GM12878 (cell line): ENCODE data around the gene RFC1. TPM values are rescaled to one million over a fixed set of nuclear protein-coding genes. Genes with fewer than 3 reads are reported as not detected.

ENCODE experiments used
- ATF7 ChIP-seq: fragments of 450-650 bp; IDR thresholded peaks from 2 replicates; pipeline ENCODE4 v1.6.1; 2016; ENCODE audit warnings: low read depth, mild to moderate bottlenecking
- BCL11A ChIP-seq: IDR thresholded peaks from 2 replicates; pipeline ENCODE4 v1.6.1; 2011; ENCODE audit warnings: low read depth, low read length
- CBX3 ChIP-seq: fragments of 200-600 bp; sonication (generic); IDR thresholded peaks from 2 replicates; pipeline ENCODE4 v1.6.1; 2016; ENCODE audit warnings: low read depth, borderline replicate concordance
- DPF2 ChIP-seq: fragments of 450-650 bp; IDR thresholded peaks from 2 replicates; pipeline ENCODE4 v1.6.1; 2017; ENCODE audit warnings: mild to moderate bottlenecking
- EP300 ChIP-seq, 2 experiments: fragments of 150-350 bp in 1 of 2; IDR thresholded peaks; 2 replicates each; pipeline ENCODE4 v1.6.1; 2011 to 2012; ENCODE audit warnings: low read depth in 2 of 2, low read length in 2 of 2, borderline replicate concordance in 1 of 2, improper control_type of control experiment in 1 of 2, inconsistent platforms in 1 of 2; ENCODE audit not compliant: control insufficient read depth in 1 of 2
- EZH2 ChIP-seq: IDR thresholded peaks from 2 replicates; pipeline ENCODE4 v1.6.1; 2012; ENCODE audit warnings: low read depth, mild to moderate bottlenecking, control low read depth, inconsistent platforms, low read length, borderline replicate concordance; ENCODE audit not compliant: control insufficient read depth
- MYC ChIP-seq: IDR thresholded peaks from 2 replicates; pipeline ENCODE4 v1.6.1; 2011; ENCODE audit warnings: mild to moderate bottlenecking, low read length, moderate library complexity, inconsistent platforms; ENCODE audit not compliant: insufficient read depth, insufficient replicate concordance, insufficient read length, severe bottlenecking
- POLR2AphosphoS2 ChIP-seq: IDR thresholded peaks from 2 replicates; pipeline ENCODE4 v1.6.1; 2011; ENCODE audit warnings: low read depth, mild to moderate bottlenecking, low read length, improper control_type of control experiment, moderate library complexity
- RELA ChIP-seq: fragments of 450-650 bp; IDR thresholded peaks from 2 replicates; pipeline ENCODE4 v1.8.0; 2014; ENCODE audit warnings: borderline replicate concordance; ENCODE audit not compliant: partially characterized antibody
- SIN3A ChIP-seq: IDR thresholded peaks from 2 replicates; pipeline ENCODE4 v1.6.1; 2012; ENCODE audit warnings: low read depth, low read length, improper control_type of control experiment
- SPI1 ChIP-seq: IDR thresholded peaks from 2 replicates; pipeline ENCODE4 v1.6.1; 2011; ENCODE audit warnings: low read depth, mild to moderate bottlenecking, low read length, moderate library complexity, borderline replicate concordance; ENCODE audit not compliant: insufficient read depth
- polyA plus RNA-seq, 11 experiments: library from polyadenylated mRNA; depleted of rRNA in 4 of 11; unstranded in 6 of 11; stranded (reverse) in 5 of 11; fragments of >200 nt; fragmentation: Nextera tagmentation in 4 of 11; fragmentation: Illumina TruSeq in 1 of 11; extraction: Ambion mirVana in 4 of 11; extraction: Trizol in 1 of 11; gene quantifications; 1 replicate in 1 of 11; 2 replicates in 10 of 11; pipeline versions ENCODE4 v1.2.1 to v1.2.3, GENCODE V29; 2011 to 2016; ENCODE audit warnings: inconsistent platforms in 2 of 11, missing spikeins in 2 of 11, low read depth in 1 of 11
- total RNA-seq, 4 experiments: library from RNA; depleted of rRNA in 3 of 4; stranded (reverse); fragments of >200 nt in 3 of 4; fragmentation: Illumina TruSeq in 1 of 4; extraction: Trizol in 1 of 4; gene quantifications; 2 replicates each; pipeline versions ENCODE4 v1.2.1 to v1.2.3, GENCODE V29; 2013 to 2021
- TF ChIP-seq, protein P1 (sequence below): fragments of 450-650 bp; IDR thresholded peaks from 2 replicates; pipeline ENCODE4 v1.6.1; 2018; ENCODE audit warnings: borderline replicate concordance, mild to moderate bottlenecking; ENCODE audit not compliant: partially characterized antibody
- TF ChIP-seq, protein P2 (sequence below): fragments of 150-350 bp; IDR thresholded peaks from 2 replicates; pipeline ENCODE4 v1.6.1; 2014; ENCODE audit warnings: mild to moderate bottlenecking, low read depth, low read length
- TF ChIP-seq, protein P3 (sequence below): IDR thresholded peaks from 2 replicates; pipeline ENCODE4 v1.6.1; 2012; ENCODE audit warnings: low read depth, low read length, improper control_type of control experiment
- TF ChIP-seq, protein P4 (sequence below): IDR thresholded peaks from 2 replicates; pipeline ENCODE4 v1.6.1; 2011; ENCODE audit warnings: borderline replicate concordance, low read depth, mild to moderate bottlenecking, moderate library complexity, mixed read lengths, low read length; ENCODE audit not compliant: insufficient read depth; ENCODE audit errors: extremely low read length
- TF ChIP-seq, protein P5 (sequence below): fragments of 450-650 bp; formaldehyde crosslinking; IDR thresholded peaks from 2 replicates; pipeline ENCODE4 v1.5.0; 2022; ENCODE audit warnings: mild to moderate bottlenecking, missing genetic modification characterization
- TF ChIP-seq, protein P6 (sequence below): fragments of 450-650 bp; IDR thresholded peaks from 2 replicates; pipeline ENCODE4 v1.6.1; 2016; ENCODE audit warnings: mild to moderate bottlenecking

RFC1 gene
- total and polyA plus RNA-seq, 10 of the 15 experiments (the other 5 are each of a cell fraction or from before 2014, with no cell fraction given) = 22.5 to 67.8 (median 40.3) TPM

DNA sequence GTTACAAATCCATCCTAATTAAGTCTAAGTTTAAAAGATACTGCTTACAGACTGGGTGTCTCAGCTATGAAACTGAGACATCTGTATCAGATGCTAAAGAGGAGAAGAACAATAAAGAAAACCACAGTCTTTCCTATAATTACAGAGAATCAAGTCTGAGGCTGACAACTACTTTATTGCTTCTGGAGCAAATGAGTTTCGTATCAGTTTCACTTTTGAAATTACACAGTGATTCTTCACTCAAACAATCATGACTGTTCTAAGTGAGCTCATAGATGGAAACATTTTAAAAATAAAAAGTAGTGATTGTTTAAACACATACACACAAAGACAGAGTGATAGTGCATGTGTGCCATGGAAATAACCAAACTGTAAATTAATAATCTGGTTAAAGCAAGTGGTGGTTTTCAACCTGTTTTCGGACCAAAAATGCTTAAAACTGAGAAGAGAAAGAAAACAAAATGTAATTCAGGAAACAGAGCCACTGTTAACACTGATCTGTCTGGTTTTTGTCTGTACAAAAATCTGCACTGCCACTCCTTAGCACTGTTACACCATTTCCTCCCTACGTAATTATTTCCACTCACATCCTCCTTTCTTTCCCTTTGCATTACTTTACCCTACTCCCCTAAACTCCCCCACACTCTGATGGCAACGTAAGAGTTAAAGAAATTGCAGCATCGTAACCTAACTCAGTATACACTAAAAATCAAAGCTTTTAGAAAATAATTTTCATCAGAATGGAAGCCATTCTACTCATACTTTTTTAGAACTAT is 12.5 kb downstream of the RFC1 start (continued):
- TF ChIP-seq, protein P1, sequence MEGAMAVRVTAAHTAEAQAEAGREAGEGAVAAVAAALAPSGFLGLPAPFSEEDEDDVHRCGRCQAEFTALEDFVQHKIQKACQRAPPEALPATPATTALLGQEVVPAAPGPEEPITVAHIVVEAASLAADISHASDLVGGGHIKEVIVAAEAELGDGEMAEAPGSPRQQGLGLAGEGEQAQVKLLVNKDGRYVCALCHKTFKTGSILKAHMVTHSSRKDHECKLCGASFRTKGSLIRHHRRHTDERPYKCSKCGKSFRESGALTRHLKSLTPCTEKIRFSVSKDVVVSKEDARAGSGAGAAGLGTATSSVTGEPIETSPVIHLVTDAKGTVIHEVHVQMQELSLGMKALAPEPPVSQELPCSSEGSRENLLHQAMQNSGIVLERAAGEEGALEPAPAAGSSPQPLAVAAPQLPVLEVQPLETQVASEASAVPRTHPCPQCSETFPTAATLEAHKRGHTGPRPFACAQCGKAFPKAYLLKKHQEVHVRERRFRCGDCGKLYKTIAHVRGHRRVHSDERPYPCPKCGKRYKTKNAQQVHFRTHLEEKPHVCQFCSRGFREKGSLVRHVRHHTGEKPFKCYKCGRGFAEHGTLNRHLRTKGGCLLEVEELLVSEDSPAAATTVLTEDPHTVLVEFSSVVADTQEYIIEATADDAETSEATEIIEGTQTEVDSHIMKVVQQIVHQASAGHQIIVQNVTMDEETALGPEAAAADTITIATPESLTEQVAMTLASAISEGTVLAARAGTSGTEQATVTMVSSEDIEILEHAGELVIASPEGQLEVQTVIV = no peak
- TF ChIP-seq EZH2 (no peak), SPI1 (peak; percentile 41; the same call in 1 of the 2 replicates), SIN3A (no peak), MYC (no peak), ATF7 (peak; percentile 98), BCL11A (peak; percentile 85), DPF2 (peak; percentile 91), EP300 (IDR thresholded peaks at IDR 0.05; ENCODE audit: borderline replicate concordance in 1 of 2, control insufficient read depth in 1 of 2, low read depth in 2 of 2, low read length in 2 of 2) (peak; percentile 75 to 77; a peak in 3 of 4 replicates), RELA (no peak), CBX3 (no peak), POLR2AphosphoS2 (no peak)
- TF ChIP-seq, protein P2, sequence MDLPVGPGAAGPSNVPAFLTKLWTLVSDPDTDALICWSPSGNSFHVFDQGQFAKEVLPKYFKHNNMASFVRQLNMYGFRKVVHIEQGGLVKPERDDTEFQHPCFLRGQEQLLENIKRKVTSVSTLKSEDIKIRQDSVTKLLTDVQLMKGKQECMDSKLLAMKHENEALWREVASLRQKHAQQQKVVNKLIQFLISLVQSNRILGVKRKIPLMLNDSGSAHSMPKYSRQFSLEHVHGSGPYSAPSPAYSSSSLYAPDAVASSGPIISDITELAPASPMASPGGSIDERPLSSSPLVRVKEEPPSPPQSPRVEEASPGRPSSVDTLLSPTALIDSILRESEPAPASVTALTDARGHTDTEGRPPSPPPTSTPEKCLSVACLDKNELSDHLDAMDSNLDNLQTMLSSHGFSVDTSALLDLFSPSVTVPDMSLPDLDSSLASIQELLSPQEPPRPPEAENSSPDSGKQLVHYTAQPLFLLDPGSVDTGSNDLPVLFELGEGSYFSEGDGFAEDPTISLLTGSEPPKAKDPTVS = no peak
- TF ChIP-seq, protein P3, sequence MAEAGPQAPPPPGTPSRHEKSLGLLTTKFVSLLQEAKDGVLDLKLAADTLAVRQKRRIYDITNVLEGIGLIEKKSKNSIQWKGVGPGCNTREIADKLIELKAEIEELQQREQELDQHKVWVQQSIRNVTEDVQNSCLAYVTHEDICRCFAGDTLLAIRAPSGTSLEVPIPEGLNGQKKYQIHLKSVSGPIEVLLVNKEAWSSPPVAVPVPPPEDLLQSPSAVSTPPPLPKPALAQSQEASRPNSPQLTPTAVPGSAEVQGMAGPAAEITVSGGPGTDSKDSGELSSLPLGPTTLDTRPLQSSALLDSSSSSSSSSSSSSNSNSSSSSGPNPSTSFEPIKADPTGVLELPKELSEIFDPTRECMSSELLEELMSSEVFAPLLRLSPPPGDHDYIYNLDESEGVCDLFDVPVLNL = no peak
- TF ChIP-seq, protein P4, sequence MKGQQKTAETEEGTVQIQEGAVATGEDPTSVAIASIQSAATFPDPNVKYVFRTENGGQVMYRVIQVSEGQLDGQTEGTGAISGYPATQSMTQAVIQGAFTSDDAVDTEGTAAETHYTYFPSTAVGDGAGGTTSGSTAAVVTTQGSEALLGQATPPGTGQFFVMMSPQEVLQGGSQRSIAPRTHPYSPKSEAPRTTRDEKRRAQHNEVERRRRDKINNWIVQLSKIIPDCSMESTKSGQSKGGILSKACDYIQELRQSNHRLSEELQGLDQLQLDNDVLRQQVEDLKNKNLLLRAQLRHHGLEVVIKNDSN = no peak
- TF ChIP-seq, protein P5, sequence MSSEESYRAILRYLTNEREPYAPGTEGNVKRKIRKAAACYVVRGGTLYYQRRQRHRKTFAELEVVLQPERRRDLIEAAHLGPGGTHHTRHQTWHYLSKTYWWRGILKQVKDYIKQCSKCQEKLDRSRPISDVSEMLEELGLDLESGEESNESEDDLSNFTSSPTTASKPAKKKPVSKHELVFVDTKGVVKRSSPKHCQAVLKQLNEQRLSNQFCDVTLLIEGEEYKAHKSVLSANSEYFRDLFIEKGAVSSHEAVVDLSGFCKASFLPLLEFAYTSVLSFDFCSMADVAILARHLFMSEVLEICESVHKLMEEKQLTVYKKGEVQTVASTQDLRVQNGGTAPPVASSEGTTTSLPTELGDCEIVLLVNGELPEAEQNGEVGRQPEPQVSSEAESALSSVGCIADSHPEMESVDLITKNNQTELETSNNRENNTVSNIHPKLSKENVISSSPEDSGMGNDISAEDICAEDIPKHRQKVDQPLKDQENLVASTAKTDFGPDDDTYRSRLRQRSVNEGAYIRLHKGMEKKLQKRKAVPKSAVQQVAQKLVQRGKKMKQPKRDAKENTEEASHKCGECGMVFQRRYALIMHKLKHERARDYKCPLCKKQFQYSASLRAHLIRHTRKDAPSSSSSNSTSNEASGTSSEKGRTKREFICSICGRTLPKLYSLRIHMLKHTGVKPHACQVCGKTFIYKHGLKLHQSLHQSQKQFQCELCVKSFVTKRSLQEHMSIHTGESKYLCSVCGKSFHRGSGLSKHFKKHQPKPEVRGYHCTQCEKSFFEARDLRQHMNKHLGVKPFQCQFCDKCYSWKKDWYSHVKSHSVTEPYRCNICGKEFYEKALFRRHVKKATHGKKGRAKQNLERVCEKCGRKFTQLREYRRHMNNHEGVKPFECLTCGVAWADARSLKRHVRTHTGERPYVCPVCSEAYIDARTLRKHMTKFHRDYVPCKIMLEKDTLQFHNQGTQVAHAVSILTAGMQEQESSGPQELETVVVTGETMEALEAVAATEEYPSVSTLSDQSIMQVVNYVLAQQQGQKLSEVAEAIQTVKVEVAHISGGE (CRISPR knock-in tag) = no peak
- TF ChIP-seq, protein P6, sequence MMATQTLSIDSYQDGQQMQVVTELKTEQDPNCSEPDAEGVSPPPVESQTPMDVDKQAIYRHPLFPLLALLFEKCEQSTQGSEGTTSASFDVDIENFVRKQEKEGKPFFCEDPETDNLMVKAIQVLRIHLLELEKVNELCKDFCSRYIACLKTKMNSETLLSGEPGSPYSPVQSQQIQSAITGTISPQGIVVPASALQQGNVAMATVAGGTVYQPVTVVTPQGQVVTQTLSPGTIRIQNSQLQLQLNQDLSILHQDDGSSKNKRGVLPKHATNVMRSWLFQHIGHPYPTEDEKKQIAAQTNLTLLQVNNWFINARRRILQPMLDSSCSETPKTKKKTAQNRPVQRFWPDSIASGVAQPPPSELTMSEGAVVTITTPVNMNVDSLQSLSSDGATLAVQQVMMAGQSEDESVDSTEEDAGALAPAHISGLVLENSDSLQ = peak; percentile 55; the same call in 1 of the 2 replicates
